HepG2 (cell line): ENCODE data around the gene RICTOR. TPM values are rescaled to one million over a fixed set of nuclear protein-coding genes. Genes with fewer than 3 reads are reported as not detected.

Experiments
- EP300 ChIP-seq, 3 experiments: sonication (generic) in 1 of 3; formaldehyde crosslinking in 1 of 3; IDR thresholded peaks; 2 replicates each; pipeline versions ENCODE4 v1.5.1 to v1.6.1; 2011 to 2020; ENCODE audit warnings: low read depth in 2 of 3, low read length in 2 of 3, borderline replicate concordance in 1 of 3, improper control_type of control experiment in 1 of 3, mild to moderate bottlenecking in 1 of 3, missing genetic modification reagents in 1 of 3, moderate library complexity in 1 of 3
- JUND ChIP-seq: sonication (generic); formaldehyde crosslinking; IDR thresholded peaks from 2 replicates; pipeline ENCODE4 v1.8.0; 2022; ENCODE audit warnings: mild to moderate bottlenecking, missing genetic modification reagents
- KAT7 ChIP-seq: IDR thresholded peaks from 2 replicates; pipeline ENCODE4 v1.6.1; 2018; ENCODE audit warnings: borderline replicate concordance, missing compliant biosample characterization
- KDM5A ChIP-seq: fragments of 200-600 bp; sonication (generic); IDR thresholded peaks from 2 replicates; pipeline ENCODE4 v1.7.0; 2018; ENCODE audit warnings: antibody characterized with exemption, mild to moderate bottlenecking, low read length, borderline replicate concordance
- MED13 ChIP-seq: sonication (generic); formaldehyde crosslinking; IDR thresholded peaks from 2 replicates; pipeline ENCODE4 v1.5.0; 2020; ENCODE audit warnings: missing genetic modification reagents
- NCOA1 ChIP-seq: sonication (generic); formaldehyde crosslinking; IDR thresholded peaks from 2 replicates; pipeline ENCODE4 v1.9.0; 2021; ENCODE audit warnings: missing genetic modification reagents
- RBFOX2 ChIP-seq: fragments of 200-400 bp; formaldehyde crosslinking; IDR thresholded peaks from 2 replicates; pipeline ENCODE4 v1.6.1; 2017; ENCODE audit warnings: low read depth, mild to moderate bottlenecking, low read length
- SMARCC2 ChIP-seq: fragments of 450-650 bp; IDR thresholded peaks from 2 replicates; pipeline ENCODE4 v1.6.1; 2017; ENCODE audit warnings: antibody characterized with exemption, mild to moderate bottlenecking
- TAF15 ChIP-seq: fragments of 200-400 bp; formaldehyde crosslinking; IDR thresholded peaks from one replicate; pipeline ENCODE4 v1.6.1; 2018; ENCODE audit warnings: mild to moderate bottlenecking, low read depth, low read length; ENCODE audit not compliant: poor library complexity, severe bottlenecking
- TFDP2 ChIP-seq: sonication (generic); formaldehyde crosslinking; IDR thresholded peaks from 2 replicates; pipeline ENCODE4 v1.4.0; 2020; ENCODE audit warnings: missing genetic modification reagents
- THAP8 ChIP-seq: sonication (generic); formaldehyde crosslinking; IDR thresholded peaks from 2 replicates; pipeline ENCODE4 v1.5.1; 2020; ENCODE audit warnings: missing genetic modification reagents, mild to moderate bottlenecking, borderline replicate concordance
- ZBTB46 ChIP-seq: sonication (generic); formaldehyde crosslinking; IDR thresholded peaks from 2 replicates; pipeline ENCODE4 v1.4.0; 2020; ENCODE audit warnings: mild to moderate bottlenecking, missing genetic modification reagents, borderline replicate concordance
- ZNF260 ChIP-seq: sonication (generic); formaldehyde crosslinking; IDR thresholded peaks from 2 replicates; pipeline ENCODE4 v1.4.0; 2020; ENCODE audit warnings: missing genetic modification reagents, low read depth, mild to moderate bottlenecking, borderline replicate concordance
- ZNF775 ChIP-seq: sonication (generic); formaldehyde crosslinking; IDR thresholded peaks from 2 replicates; pipeline ENCODE4 v1.4.0; 2020; ENCODE audit warnings: missing genetic modification reagents, mild to moderate bottlenecking, moderate library complexity, borderline replicate concordance
- ZNF792 ChIP-seq: IDR thresholded peaks from 2 replicates; pipeline ENCODE4 v1.6.1; 2016
- ZSCAN31 ChIP-seq: sonication (generic); formaldehyde crosslinking; IDR thresholded peaks from 2 replicates; pipeline ENCODE4 v1.5.0; 2020; ENCODE audit warnings: low read depth, mild to moderate bottlenecking, missing genetic modification reagents
- polyA plus RNA-seq, 8 experiments: library from polyadenylated mRNA; depleted of rRNA in 3 of 8; stranded (reverse) in 7 of 8; unstranded in 1 of 8; fragments of >200 nt; fragmentation: Illumina TruSeq in 4 of 8; extraction: Trizol in 4 of 8; gene quantifications; 2 replicates each; pipeline versions ENCODE4 v1.2.1 to v1.2.3, GENCODE V29; 2011 to 2016; ENCODE audit warnings: low read depth in 4 of 8, missing spikeins in 1 of 8, mixed read lengths in 1 of 8; ENCODE audit not compliant: insufficient read depth in 1 of 8
- total RNA-seq, 5 experiments: library from RNA; depleted of rRNA; stranded (reverse); fragments of >200 nt; fragmentation: Illumina TruSeq; extraction: Trizol; gene quantifications; 2 replicates each; pipeline ENCODE4 v1.2.3, GENCODE V29; 2016; ENCODE audit warnings: low read depth in 1 of 5
- TF ChIP-seq, protein P1 (sequence below): sonication (generic); formaldehyde crosslinking; IDR thresholded peaks from 2 replicates; pipeline ENCODE4 v1.8.0; 2022; ENCODE audit warnings: mild to moderate bottlenecking, missing genetic modification reagents
- TF ChIP-seq, protein P2 (sequence below): sonication (generic); formaldehyde crosslinking; IDR thresholded peaks from 2 replicates; pipeline ENCODE4 v1.5.1; 2020; ENCODE audit warnings: missing genetic modification reagents, mild to moderate bottlenecking, borderline replicate concordance
- TF ChIP-seq, protein P3 (sequence below): sonication (generic); formaldehyde crosslinking; IDR thresholded peaks from 2 replicates; pipeline ENCODE4 v1.4.0; 2020; ENCODE audit warnings: mild to moderate bottlenecking, missing genetic modification reagents
- TF ChIP-seq, protein P4 (sequence below): sonication (generic); formaldehyde crosslinking; IDR thresholded peaks from 2 replicates; pipeline ENCODE4 v1.4.0; 2020; ENCODE audit warnings: mild to moderate bottlenecking, missing genetic modification reagents

Gene RICTOR
- total and polyA plus RNA-seq, 2 of the 13 experiments (the other 11 are each of a cell fraction or from before 2014, with no cell fraction given), result 10.7 to 15.4 TPM

DNA sequence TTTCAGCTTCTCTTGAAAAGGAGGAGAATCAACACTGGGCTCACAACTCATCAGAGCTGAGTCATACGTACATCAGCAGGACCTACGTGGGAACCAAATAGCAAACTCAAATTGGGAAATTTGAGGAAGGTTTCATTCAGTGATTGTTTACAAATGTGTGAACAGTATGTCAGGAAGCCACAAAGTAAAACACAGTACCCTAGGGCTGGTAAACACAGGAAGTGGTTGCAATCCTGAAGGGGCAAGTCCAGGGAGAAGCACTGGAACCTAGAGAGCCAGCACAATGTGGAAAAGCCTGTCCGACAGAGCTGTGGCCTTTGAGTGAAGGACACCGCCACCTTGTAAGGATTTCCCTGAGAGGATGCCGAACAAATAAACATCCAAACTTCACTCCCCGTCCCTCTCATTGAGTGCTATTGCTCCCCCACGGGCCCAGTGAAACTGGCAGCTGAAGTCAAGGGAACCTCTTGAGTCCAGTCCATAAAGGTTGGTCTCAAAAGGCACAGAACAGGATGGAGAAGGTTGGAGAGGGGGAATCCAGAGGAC is 26.7 kb upstream of the RICTOR start (continued):
- TF ChIP-seq, protein P1, sequence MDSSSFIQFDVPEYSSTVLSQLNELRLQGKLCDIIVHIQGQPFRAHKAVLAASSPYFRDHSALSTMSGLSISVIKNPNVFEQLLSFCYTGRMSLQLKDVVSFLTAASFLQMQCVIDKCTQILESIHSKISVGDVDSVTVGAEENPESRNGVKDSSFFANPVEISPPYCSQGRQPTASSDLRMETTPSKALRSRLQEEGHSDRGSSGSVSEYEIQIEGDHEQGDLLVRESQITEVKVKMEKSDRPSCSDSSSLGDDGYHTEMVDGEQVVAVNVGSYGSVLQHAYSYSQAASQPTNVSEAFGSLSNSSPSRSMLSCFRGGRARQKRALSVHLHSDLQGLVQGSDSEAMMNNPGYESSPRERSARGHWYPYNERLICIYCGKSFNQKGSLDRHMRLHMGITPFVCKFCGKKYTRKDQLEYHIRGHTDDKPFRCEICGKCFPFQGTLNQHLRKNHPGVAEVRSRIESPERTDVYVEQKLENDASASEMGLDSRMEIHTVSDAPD (CRISPR knock-in tag), result no peak
- TF ChIP-seq KAT7 (CRISPR knock-in tag), result no peak
- no peak for TF ChIP-seq TAF15
- no peak for TF ChIP-seq JUND (CRISPR knock-in tag)
- TF ChIP-seq, protein P2, sequence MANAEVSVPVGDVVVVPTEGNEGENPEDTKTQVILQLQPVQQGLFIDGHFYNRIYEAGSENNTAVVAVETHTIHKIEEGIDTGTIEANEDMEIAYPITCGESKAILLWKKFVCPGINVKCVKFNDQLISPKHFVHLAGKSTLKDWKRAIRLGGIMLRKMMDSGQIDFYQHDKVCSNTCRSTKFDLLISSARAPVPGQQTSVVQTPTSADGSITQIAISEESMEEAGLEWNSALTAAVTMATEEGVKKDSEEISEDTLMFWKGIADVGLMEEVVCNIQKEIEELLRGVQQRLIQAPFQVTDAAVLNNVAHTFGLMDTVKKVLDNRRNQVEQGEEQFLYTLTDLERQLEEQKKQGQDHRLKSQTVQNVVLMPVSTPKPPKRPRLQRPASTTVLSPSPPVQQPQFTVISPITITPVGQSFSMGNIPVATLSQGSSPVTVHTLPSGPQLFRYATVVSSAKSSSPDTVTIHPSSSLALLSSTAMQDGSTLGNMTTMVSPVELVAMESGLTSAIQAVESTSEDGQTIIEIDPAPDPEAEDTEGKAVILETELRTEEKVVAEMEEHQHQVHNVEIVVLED, result no peak
- TF ChIP-seq KDM5A, result no peak
- no peak for TF ChIP-seq ZNF260 (CRISPR knock-in tag)
- TF ChIP-seq SMARCC2, result no peak
- TF ChIP-seq, protein P3, sequence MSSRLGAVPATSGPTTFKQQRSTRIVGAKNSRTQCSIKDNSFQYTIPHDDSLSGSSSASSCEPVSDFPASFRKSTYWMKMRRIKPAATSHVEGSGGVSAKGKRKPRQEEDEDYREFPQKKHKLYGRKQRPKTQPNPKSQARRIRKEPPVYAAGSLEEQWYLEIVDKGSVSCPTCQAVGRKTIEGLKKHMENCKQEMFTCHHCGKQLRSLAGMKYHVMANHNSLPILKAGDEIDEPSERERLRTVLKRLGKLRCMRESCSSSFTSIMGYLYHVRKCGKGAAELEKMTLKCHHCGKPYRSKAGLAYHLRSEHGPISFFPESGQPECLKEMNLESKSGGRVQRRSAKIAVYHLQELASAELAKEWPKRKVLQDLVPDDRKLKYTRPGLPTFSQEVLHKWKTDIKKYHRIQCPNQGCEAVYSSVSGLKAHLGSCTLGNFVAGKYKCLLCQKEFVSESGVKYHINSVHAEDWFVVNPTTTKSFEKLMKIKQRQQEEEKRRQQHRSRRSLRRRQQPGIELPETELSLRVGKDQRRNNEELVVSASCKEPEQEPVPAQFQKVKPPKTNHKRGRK (CRISPR knock-in tag), result no peak
- TF ChIP-seq TFDP2 (CRISPR knock-in tag), result no peak
- no peak for TF ChIP-seq ZSCAN31
- peak; percentile 69; the same call in 1 of the 2 replicates for TF ChIP-seq ZNF792 (CRISPR knock-in tag)
- TF ChIP-seq, protein P4, sequence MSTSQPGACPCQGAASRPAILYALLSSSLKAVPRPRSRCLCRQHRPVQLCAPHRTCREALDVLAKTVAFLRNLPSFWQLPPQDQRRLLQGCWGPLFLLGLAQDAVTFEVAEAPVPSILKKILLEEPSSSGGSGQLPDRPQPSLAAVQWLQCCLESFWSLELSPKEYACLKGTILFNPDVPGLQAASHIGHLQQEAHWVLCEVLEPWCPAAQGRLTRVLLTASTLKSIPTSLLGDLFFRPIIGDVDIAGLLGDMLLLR (CRISPR knock-in tag), result no peak
- peak in 1 of 2 experiments; percentile 72; a peak in 2 of 4 replicates for TF ChIP-seq EP300 (IDR thresholded peaks at IDR 0.05; ENCODE audit: low read depth in 2 of 2, low read length in 2 of 2)
- TF ChIP-seq EP300 (CRISPR knock-in tag; IDR thresholded peaks at IDR 0.05; ENCODE audit: borderline replicate concordance), result peak; percentile 84
- no peak for TF ChIP-seq MED13 (CRISPR knock-in tag)
- TF ChIP-seq ZNF775, result no peak
- TF ChIP-seq NCOA1, result no peak
- TF ChIP-seq RBFOX2, result 0 out of 2 replicates have a peak, but pooled peaks have one; percentile 25
- no peak for TF ChIP-seq ZBTB46 (CRISPR knock-in tag)
- TF ChIP-seq THAP8, result no peak
